Esophagus muscularis mucosa (tissue), 3 donors: Measurements from ENCODE around the gene CNTFR.

Experiments
- CTCF ChIP-seq, 3 experiments: fragments of 200-600 bp in 2 of 3; fragments of 450-650 bp in 1 of 3; sonication (generic) in 2 of 3; IDR thresholded peaks; one replicate each; pipeline ENCODE4 v1.5.1; 2017 to 2019; ENCODE audit warnings: antibody characterized with exemption in 3 of 3, mild to moderate bottlenecking in 2 of 3, moderate library complexity in 1 of 3
- POLR2A ChIP-seq: fragments of 450-650 bp; IDR thresholded peaks from one replicate; pipeline ENCODE4 v1.6.1; 2017; ENCODE audit warnings: antibody characterized with exemption, moderate library complexity, mild to moderate bottlenecking, low read depth
- POLR2AphosphoS5 ChIP-seq, 2 donors: sonication (generic); formaldehyde crosslinking; IDR thresholded peaks; one replicate each; pipeline ENCODE4 v1.6.1; 2017; ENCODE audit warnings: antibody characterized with exemption in 2 of 2

GRCh38 chr9:34558919-34559623 is 30.5 kb downstream of the CNTFR start:
- no peak for TF ChIP-seq CTCF (IDR thresholded peaks at IDR 0.05)
- no peak for TF ChIP-seq POLR2A
- TF ChIP-seq POLR2AphosphoS5 (IDR thresholded peaks at IDR 0.05) = no peak
